B cell (primary cell): ENCODE results near the gene PRKCA. TPM values are rescaled to one million over a fixed set of nuclear protein-coding genes. Genes with fewer than 3 reads are reported as not detected.

ENCODE experiments used
- ATAC-seq: fragments of 200-7000 bp; cut with Tn5 transposase; one replicate; pipeline ENCODE4 v1.10.0; 2021; ENCODE audit warnings: low read depth, mild to moderate bottlenecking, moderate number of reproducible peaks, moderate library complexity
- CTCF ChIA-PET: fragments of 350-600 bp; sonication (Branson Sonifier 250); formaldehyde crosslinking; loops from one replicate; lab custom pipeline; 2021; ENCODE audit warnings: antibody characterized with exemption, inconsistent platforms; lab: Charles Lee
- POLR2A ChIA-PET: fragments of 350-600 bp; sonication (Branson Sonifier 250); formaldehyde crosslinking; loops from one replicate; lab custom pipeline; 2021; ENCODE audit warnings: antibody characterized with exemption; lab: Charles Lee
- DNase-seq: peaks from one replicate; pipeline ENCODE4 v3.0.0; 2013
- H2AFZ ChIP-seq: 2 replicates; pipeline ENCODE4 v1.6.1; 2012; ENCODE audit warnings: mild to moderate bottlenecking, low read depth, low read length; ENCODE audit not compliant: insufficient read depth, poor library complexity, severe bottlenecking
- H3K27ac ChIP-seq, 2 donors: 1 replicate in 1 of 2; 2 replicates in 1 of 2; pipeline ENCODE4 v1.5.1; 2012 to 2013; ENCODE audit warnings: low read length in 2 of 2, mild to moderate bottlenecking in 2 of 2, moderate library complexity in 1 of 2
- H3K27me3 ChIP-seq, 4 experiments: fragments of 200-600 bp in 1 of 4; sonication (generic) in 1 of 4; replicated peaks in 1 of 4; 1 replicate in 2 of 4; 2 replicates in 2 of 4; pipeline versions ENCODE4 v1.6.1 to v1.7.0; 2013 to 2016; ENCODE audit warnings: low read length in 3 of 4, mild to moderate bottlenecking in 2 of 4, mixed read lengths in 1 of 4, moderate library complexity in 1 of 4; ENCODE audit not compliant: insufficient read depth in 4 of 4, control insufficient read depth in 3 of 4; ENCODE audit errors: control extremely low read depth in 1 of 4
- H3K36me3 ChIP-seq, 2 experiments: replicated peaks in 1 of 2; 1 replicate in 1 of 2; 2 replicates in 1 of 2; pipeline versions ENCODE4 v1.6.1 to v1.7.1; 2013; ENCODE audit warnings: low read length in 1 of 2; ENCODE audit not compliant: insufficient read depth in 2 of 2, control insufficient read depth in 1 of 2; ENCODE audit errors: control extremely low read depth in 1 of 2, extremely low read depth in 1 of 2
- H3K4me1 ChIP-seq, 2 donors: fragments of 200-600 bp in 1 of 2; sonication (generic) in 1 of 2; 1 replicate in 1 of 2; 2 replicates in 1 of 2; pipeline versions ENCODE4 v1.5.1 to v1.6.1; 2013 to 2017; ENCODE audit warnings: low read length in 2 of 2; ENCODE audit not compliant: control insufficient read depth in 2 of 2, insufficient read depth in 2 of 2
- H3K4me2 ChIP-seq: replicated peaks from 2 replicates; pipeline ENCODE3; 2012; ENCODE audit warnings: mild to moderate bottlenecking, low read depth, low read length; ENCODE audit not compliant: poor library complexity, severe bottlenecking
- H3K4me3 ChIP-seq, 5 experiments: fragments of 200-600 bp in 1 of 5; sonication (generic) in 1 of 5; 1 replicate in 3 of 5; 2 replicates in 2 of 5; pipeline versions ENCODE4 v1.5.1 to v1.7.0; 2011 to 2016; ENCODE audit warnings: low read length in 4 of 5, mild to moderate bottlenecking in 4 of 5, low read depth in 2 of 5, control low read depth in 1 of 5, moderate library complexity in 1 of 5; ENCODE audit not compliant: insufficient read depth in 1 of 5; ENCODE audit errors: control extremely low read depth in 1 of 5, extremely low read depth in 1 of 5
- H3K79me2 ChIP-seq: fragments of 200-600 bp; sonication (generic); one replicate; pipeline ENCODE4 v1.6.0; 2016; ENCODE audit warnings: low read length; ENCODE audit not compliant: control insufficient read depth, insufficient read depth
- H3K9ac ChIP-seq: fragments of 200-600 bp; sonication (generic); 2 replicates; pipeline ENCODE4 v1.6.1; 2017; ENCODE audit warnings: mild to moderate bottlenecking, low read length, moderate library complexity
- H3K9me3 ChIP-seq, 3 donors: one replicate each; pipeline versions ENCODE4 v1.6.1 to v1.7.1; 2013; ENCODE audit warnings: low read length in 2 of 3; ENCODE audit not compliant: control insufficient read depth in 2 of 3, insufficient read depth in 1 of 3; ENCODE audit errors: control extremely low read depth in 1 of 3
- H4K20me1 ChIP-seq: 2 replicates; pipeline ENCODE4 v1.6.0; 2012; ENCODE audit warnings: mild to moderate bottlenecking, low read length; ENCODE audit not compliant: insufficient read depth, control insufficient read depth, poor library complexity, severe bottlenecking
- H3K27ac Mint-ChIP-seq: one replicate; pipeline ENCODE4 v1.8.0; 2021; ENCODE audit warnings: mixed read lengths
- H3K27me3 Mint-ChIP-seq: one replicate; pipeline ENCODE4 v1.8.0; 2021; ENCODE audit warnings: mixed read lengths
- H3K4me1 Mint-ChIP-seq: one replicate; pipeline ENCODE4 v1.8.0; 2021; ENCODE audit warnings: mixed read lengths
- H3K4me3 Mint-ChIP-seq: one replicate; pipeline ENCODE4 v1.8.0; 2021; ENCODE audit warnings: mixed read lengths
- H3K9me3 Mint-ChIP-seq: one replicate; pipeline ENCODE4 v1.8.0; 2022; ENCODE audit warnings: mixed read lengths; ENCODE audit not compliant: insufficient read depth
- EZH2 ChIP-seq: IDR thresholded peaks from 2 replicates; pipeline ENCODE4 v1.6.1; 2012; ENCODE audit warnings: borderline replicate concordance, low read depth, mild to moderate bottlenecking, moderate library complexity, low read length; ENCODE audit not compliant: insufficient read depth, poor library complexity, severe bottlenecking
- WGBS: methylation state at CpG from one replicate; pipeline ENCODE4 v1.1.5; 2013; ENCODE audit warnings: missing lambda C conversion rate; ENCODE audit not compliant: insufficient coverage; 5-methylcytosine and 5-hydroxymethylcytosine counted together
- intact Hi-C: fragments of 100-400 bp; cut with micrococcal nuclease; formaldehyde crosslinking; loops from one replicate; pipeline ENCODE4 v1.10.0; 2022
- polyA plus RNA-seq: library from polyadenylated mRNA; depleted of rRNA; stranded (reverse); fragments of >200 nt; gene quantifications from 2 replicates; pipeline ENCODE4 v1.2.3, GENCODE V29; 2012
- total RNA-seq, 2 donors: library from RNA; stranded (reverse); fragments of 120-200 nt in 1 of 2; gene quantifications; 1 replicate in 1 of 2; 2 replicates in 1 of 2; pipeline versions ENCODE4 v1.2.3 to v1.2.4, GENCODE V29; 2013 to 2022
- TF ChIP-seq, protein P1 (sequence below): fragments of 200-600 bp; IDR thresholded peaks from one replicate; pipeline ENCODE4 v1.8.0; 2022; ENCODE audit warnings: antibody characterized with exemption, mild to moderate bottlenecking

The PRKCA gene
- total and polyA plus RNA-seq, 2 donors (not counting 1 experiment from before 2014, with no cell fraction given): 0.33 to 7.7 TPM

- H3K9ac ChIP-seq: no peak overlapping the region
- no peak overlapping the region for H3K27ac ChIP-seq
- Mint-ChIP-seq H3K27me3 (peaks cover 6% of the 10 kb centered on the region), H3K9me3 (no peaks in the 10 kb centered on the region), H3K4me1 (no peaks in the 10 kb centered on the region), H3K4me3 (no peak overlapping the region), H3K27ac (no peak overlapping the region)
- intact Hi-C loops: no loop called here
- H3K9me3 ChIP-seq: no peaks in the 10 kb centered on the region
- ChIA-PET CTCF (no interaction called here), POLR2A (no interaction called here)
- 97% methylated on average over 9 of the region's 9 CpGs for WGBS
- H3K4me3 ChIP-seq: no peak overlapping the region
- no peak for DNase-seq
- H2AFZ ChIP-seq: no peak overlapping the region
- H3K4me2 ChIP-seq: no peak overlapping the region
- H3K27me3 ChIP-seq: no peaks in the 10 kb centered on the region
- no peaks in the 10 kb centered on the region for H3K79me2 ChIP-seq
- no peaks in the 10 kb centered on the region for H3K36me3 ChIP-seq
- no peaks in the 10 kb centered on the region for H4K20me1 ChIP-seq
- TF ChIP-seq, protein P1, sequence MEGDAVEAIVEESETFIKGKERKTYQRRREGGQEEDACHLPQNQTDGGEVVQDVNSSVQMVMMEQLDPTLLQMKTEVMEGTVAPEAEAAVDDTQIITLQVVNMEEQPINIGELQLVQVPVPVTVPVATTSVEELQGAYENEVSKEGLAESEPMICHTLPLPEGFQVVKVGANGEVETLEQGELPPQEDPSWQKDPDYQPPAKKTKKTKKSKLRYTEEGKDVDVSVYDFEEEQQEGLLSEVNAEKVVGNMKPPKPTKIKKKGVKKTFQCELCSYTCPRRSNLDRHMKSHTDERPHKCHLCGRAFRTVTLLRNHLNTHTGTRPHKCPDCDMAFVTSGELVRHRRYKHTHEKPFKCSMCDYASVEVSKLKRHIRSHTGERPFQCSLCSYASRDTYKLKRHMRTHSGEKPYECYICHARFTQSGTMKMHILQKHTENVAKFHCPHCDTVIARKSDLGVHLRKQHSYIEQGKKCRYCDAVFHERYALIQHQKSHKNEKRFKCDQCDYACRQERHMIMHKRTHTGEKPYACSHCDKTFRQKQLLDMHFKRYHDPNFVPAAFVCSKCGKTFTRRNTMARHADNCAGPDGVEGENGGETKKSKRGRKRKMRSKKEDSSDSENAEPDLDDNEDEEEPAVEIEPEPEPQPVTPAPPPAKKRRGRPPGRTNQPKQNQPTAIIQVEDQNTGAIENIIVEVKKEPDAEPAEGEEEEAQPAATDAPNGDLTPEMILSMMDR: no peak
- TF ChIP-seq EZH2: no peak
- no peaks in the 10 kb centered on the region for H3K4me1 ChIP-seq
- ATAC-seq: no peak
Measured at GRCh38 chr17:66533572-66533971, 231.2 kb downstream of the PRKCA start.

DNA sequence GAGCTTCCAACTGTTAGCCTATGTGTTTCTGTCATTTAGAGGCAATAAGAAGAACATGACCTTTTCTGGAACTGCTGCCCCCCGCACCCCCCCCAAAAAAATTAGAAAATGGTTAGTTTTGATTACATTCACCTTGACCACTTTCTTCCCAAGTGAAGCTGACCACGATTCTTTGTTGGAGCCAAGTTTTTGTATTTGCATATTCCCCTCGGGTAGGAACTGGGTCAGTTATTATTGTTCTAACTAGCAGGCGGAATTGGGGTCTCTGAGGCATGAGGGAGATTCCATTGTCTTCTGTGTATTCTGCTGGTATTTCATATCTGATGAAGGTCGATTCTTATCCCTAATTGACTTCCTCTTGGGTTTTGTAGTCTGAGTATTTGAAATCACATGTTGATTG lies 231.6 kb downstream of the PRKCA start:
- Mint-ChIP-seq H3K4me3 (no peak overlapping the region), H3K4me1 (no peaks in the 10 kb centered on the region), H3K27ac (no peak overlapping the region), H3K9me3 (no peaks in the 10 kb centered on the region), H3K27me3 (peaks cover 6% of the 10 kb centered on the region)
- ChIA-PET CTCF (no interaction called here), POLR2A (no interaction called here)
- Histone ChIP-seq H3K9ac (no peak overlapping the region), H3K4me3 (no peak overlapping the region), H3K4me1 (no peaks in the 10 kb centered on the region), H3K27ac (no peak overlapping the region), H3K36me3 (no peaks in the 10 kb centered on the region), H2AFZ (no peak overlapping the region), H3K79me2 (no peaks in the 10 kb centered on the region), H4K20me1 (no peaks in the 10 kb centered on the region), H3K4me2 (no peak overlapping the region), H3K9me3 (no peaks in the 10 kb centered on the region), H3K27me3 (no peaks in the 10 kb centered on the region)
- ATAC-seq (no peak), DNase-seq (no peak)
- intact Hi-C loops: no loop called here
- WGBS: 67% methylated on average over 1 of the region's 5 CpGs
- TF ChIP-seq, protein P1: no peak
- no peak for TF ChIP-seq EZH2
